ENCODE results near the gene BAG2.

GRCh38 chr6:57158658-57159057 lies 13.5 kb upstream of the BAG2 start:
- no peak for TF ChIP-seq POLR2A (IDR thresholded peaks at IDR 0.05)
- TF ChIP-seq CTCF (IDR thresholded peaks at IDR 0.05): no peak
- no peak for TF ChIP-seq POLR2AphosphoS5 (IDR thresholded peaks at IDR 0.05)

Measured in breast epithelium (tissue), 3 donors.